GM19468 (cell line): ENCODE results near the gene ABTB2.

ENCODE experiments used
- ATAC-seq: cut with Tn5 transposase; IDR thresholded peaks from one replicate; pipeline ENCODE4 v1.9.1; 2021; ENCODE audit warnings: mild to moderate bottlenecking, moderate library complexity, moderate number of reproducible peaks; ENCODE audit not compliant: unreplicated experiment; ENCODE audit errors: extremely low read depth

The ABTB2 gene

GRCh38 chr11:34145847-34146381, 211.9 kb downstream of the ABTB2 start:
- ATAC-seq, result no peak

DNA sequence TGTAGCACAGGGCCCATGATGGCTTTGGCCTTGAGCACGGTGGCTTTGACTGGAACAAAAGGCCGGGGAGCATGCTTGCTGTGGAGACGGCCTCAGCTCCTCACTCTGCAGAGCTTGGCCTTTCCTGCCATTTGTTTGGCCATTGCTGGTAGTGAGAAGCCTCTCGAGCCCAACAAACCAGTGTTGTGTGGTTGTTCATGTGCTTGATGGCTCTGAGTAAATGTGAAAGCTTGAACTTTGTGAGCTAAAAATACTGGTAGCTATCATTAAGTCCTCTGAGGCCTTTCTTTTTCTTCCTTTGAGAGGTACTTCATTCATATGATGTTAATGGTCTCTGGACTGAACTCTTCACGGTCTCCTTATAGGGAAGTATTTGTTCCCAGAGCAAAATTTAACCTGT, 212.7 kb downstream of the ABTB2 start:
- ATAC-seq, result no peak

DNA sequence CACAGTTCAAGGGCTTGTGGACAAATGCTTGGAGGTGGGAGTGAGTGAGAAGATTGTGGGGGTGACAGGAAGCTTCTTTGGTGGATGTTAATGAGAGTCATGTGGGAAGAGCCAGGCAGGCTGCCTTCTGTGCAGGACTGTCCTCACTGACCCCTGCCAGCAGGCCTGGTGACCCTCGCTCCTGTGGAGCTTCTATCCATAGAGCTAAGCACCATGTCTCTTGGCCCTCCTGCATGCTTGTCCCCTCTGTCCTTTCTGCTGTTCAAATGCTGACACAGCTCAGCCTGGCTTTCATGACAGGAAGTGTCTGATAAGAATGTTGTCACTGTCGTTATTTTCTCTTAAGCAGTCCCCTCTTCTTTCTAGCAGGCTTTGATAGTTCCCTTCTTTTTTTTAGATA, 214.8 kb downstream of the ABTB2 start:
- ATAC-seq, result no peak

- no peak for ATAC-seq
These were observed 217.7 kb downstream of the ABTB2 start for GRCh38 chr11:34140149-34140548.

GRCh38 chr11:34139346-34139745, 218.5 kb downstream of the ABTB2 start:
- ATAC-seq, result no peak

- no peak for ATAC-seq
These were observed 221.4 kb downstream of the ABTB2 start for GRCh38 chr11:34136420-34136819.

GRCh38 chr11:34135439-34135838, 222.4 kb downstream of the ABTB2 start:
- no peak for ATAC-seq

DNA sequence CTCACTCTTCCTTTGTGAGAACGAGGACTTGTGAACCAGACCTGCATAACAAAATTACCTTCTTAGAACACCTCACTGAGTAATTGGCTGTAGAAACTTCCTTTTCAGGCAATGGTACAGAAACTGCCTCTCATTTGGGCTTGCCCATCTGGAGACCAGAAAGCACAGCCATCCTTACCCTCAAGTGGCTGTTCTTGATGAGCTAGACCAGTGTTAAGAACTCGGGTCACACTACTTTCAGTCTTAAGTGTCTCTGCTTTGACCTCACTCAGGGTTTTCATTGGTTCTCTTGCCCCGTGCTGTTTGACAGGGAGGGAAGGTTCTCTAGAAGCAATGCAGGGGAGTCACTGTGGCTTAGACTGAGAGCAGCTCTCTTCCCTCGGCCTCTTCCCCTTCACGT, 223.0 kb downstream of the ABTB2 start:
- no peak for ATAC-seq

GRCh38 chr11:34132261-34132965, 225.4 kb downstream of the ABTB2 start:
- no peak for ATAC-seq

DNA sequence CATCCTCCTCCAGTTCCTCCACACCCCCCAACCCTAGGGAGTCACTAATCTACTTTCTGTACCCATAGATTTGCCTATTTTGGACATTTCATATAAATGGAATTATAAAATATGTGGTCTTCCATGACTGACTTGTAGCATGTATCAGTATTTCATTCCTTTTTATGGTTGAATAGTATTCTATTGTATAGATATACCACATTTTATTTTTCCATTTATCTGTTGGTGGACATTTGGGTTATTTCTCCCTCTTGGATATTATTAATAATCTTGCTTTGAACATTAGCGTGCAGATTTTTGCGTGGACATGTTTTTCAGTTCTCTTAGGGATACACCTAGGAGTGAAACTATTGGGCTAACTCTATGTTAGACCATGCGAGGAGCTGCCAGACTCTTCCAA, 229.0 kb downstream of the ABTB2 start:
- no peak for ATAC-seq

DNA sequence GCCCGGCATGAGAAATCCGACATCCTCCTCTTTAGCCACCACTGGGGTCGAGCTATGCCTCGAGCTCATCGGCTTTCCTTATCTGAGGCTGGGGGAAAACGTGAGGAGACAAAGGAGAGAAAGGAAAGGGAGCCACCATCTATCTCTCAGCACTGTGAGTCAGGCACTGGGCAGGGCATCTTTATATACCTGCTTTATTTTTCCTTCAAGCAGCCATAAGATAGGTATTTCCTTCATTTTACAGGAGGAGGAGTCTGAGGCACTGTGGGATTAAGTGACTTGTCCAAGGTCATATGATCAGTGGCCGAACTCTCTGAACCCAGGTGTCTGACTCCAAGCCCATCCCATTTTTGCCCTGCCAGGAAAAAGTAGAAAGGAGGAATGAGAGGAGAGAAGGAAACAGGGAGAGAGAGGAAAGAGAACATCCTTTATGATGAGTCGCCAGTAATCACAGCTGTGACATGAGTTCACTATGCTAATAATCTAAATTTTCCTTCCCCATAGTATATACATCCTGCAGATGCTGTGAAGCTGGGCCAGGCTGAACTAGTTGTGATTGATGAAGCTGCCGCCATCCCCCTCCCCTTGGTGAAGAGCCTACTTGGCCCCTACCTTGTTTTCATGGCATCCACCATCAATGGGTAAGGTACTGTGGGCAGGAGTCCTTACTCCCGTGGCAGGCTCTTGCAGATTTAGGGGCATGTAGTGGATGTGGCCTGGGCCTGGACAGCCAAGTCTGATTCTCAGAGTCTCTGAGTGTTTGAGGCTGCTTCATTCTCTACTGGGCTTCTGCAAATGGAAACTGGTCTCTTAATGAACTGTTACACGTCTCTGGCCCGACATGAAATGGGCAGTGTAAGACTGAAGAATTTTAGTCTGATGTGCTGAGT, 230.6 kb downstream of the ABTB2 start:
- ATAC-seq, result no peak

DNA sequence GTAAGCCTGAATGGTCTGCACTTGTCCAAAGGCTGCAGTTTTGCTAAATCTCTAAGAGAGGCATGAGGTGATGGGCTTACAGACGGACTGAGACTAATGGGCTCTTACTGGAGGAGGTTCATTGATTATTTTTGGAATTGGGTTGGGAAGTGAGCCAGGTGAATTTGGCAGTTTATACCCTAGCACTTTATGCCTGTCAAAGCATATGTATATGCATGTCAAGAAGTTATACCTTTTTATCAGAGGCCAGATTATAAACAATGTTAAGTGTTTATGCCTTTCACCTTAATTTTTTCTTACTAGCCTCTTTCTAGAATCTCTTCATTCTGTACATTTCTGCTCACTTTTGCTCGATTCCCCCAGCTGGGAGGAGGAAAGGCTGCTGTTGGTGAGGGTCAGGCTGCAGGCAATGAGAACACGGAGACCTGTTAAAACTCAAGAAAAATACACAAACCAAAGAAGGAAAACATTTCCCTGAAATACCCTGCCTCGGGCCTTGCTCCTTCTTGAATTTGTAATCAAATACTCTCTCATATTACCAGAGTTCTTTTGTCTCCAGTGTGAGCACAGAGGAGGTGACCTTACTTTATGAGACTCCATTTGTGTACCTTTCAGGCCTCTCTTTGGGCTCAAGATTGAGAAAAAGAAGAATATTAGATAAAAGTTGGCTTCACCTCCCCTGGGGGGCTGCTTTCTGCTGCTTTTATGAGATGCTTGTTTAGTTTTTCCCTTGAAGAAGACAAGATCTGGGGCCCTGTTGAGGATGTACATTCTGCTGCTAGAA, 232.7 kb downstream of the ABTB2 start:
- ATAC-seq, result no peak

DNA sequence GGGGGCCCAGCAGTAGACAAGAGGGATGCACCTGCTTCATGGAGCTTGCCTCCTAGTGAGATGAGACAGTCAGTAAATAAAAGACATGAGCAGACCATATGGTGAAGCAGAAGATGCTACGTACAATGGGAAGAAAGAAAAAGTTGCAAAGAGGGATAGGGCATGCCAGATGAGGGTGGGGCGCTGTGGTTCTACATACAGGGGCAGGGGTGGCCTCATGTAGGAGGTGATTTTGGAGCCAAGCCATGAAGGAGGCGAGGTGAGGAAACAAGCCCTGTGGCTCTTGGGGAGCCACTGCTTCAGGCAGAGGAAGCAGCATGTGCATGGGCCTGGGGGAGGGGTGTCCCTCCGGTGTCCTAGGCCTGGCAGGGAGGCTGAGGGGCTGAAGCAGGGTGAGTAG, 237.2 kb downstream of the ABTB2 start:
- ATAC-seq, result no peak

- ATAC-seq, result no peak
These were observed 243.3 kb downstream of the ABTB2 start for GRCh38 chr11:34114471-34114870.

DNA sequence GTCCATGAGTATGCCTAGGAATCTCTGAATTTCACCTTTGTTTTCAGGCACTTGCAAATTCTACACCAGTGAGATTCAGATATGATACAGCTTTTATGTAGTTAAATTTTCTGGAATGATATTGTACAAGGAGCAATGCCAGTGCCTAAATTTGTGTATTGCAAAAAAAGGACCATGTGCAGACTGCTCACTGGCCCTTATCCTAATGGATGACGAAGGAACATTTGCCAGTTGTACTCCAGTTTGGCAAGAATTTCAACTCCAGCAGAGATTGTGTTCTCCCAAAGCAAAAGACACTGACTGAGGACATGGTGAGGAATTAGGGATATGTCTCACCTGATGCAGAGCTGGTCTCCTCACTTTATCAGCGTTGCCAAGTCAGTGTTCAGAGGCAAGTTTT, 243.8 kb downstream of the ABTB2 start:
- no peak for ATAC-seq

- ATAC-seq, result no peak
These were observed 246.0 kb downstream of the ABTB2 start for GRCh38 chr11:34111722-34112270.

DNA sequence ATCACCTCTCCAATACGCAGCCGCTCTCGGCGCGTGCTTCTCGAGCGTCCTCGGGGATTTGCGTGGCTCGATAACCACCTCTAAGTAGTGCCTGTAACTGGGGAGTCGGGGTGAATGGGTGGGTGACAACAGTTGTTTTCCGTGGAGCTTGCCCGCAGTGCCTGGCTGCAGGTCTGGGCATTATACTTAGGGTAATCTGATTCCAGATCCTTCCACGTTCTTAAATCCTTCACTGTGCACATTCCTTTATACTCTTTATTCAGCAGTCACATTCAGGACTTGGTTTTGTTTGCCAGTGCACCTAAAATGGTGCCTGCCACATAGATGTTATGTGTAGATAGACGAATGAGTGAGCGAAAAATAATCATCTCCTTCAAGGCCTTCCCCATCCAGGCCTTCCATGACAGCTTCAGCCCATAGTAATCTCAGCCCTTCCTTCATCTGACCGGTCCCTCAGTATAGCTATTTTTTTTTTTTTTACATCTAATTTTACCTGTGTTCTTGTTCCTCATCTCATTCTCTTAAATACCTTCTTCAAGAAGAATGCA, 251.8 kb downstream of the ABTB2 start:
- ATAC-seq, result no peak

DNA sequence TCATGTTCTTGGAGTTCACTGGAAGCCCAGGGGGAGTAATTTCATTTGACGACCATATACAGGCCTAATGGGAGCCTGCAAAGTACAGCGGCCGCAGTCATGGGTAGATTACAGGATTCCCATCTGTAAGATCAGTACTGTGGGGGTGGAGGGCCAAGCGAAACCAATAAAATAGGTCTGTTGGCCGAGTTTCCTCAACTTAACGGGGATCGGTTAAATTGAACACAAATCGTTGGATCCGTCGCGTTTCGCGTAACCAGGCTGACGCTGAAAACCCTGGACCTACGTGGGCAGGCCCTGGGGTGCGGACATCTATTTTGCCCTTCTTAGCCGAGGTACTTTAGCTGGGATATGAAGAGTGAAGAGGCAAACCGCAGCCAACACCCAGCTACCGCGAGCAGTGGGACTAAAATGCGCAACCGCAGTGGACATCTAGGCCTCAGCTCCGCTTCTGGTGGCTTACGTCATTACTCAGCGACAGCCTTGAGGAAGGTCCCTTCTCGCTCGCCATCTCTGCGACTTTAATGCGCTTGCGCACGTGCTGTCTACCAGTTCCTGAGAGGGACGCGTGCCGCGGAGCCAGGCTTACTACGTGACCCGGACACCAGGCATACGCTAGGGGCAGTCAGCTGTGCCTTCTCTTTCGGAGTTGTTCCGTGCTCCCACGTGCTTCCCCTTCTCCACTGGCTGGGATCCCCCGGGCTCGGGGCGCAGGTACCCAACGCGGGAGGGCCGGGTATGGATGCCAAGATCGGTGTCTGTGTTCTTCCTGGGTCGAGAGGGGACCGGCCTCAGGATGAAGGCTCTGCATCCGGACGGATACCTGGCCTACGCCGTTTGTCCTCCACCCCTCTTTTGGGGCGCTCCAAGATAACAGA, 252.5 kb downstream of the ABTB2 start, which contains the start of gene NAT10:
NAT10 (plus strand) TSS at position 551 of the 878 bp plus-strand sequence. CDS start 2,597 bp downstream, outside the sequence.
- peak; percentile 88 for ATAC-seq

GRCh38 chr11:34104680-34105078, 253.1 kb downstream of the ABTB2 start:
- no peak for ATAC-seq
